CD4-positive, alpha-beta T cell treated with Interleukin-4 for 1 hour (primary cell): Measurements from ENCODE around the gene SPRED1.
"Not testable (repeated sequence)": the region's sequence is repeated elsewhere in the genome, so short reads cannot be mapped to it uniquely, and the experiment has no call there.

Experiments used
- DNase-seq, 2 donors: peaks; one replicate each; pipeline ENCODE4 v3.0.0-alpha.2; 2020 to 2022

Gene SPRED1

DNA sequence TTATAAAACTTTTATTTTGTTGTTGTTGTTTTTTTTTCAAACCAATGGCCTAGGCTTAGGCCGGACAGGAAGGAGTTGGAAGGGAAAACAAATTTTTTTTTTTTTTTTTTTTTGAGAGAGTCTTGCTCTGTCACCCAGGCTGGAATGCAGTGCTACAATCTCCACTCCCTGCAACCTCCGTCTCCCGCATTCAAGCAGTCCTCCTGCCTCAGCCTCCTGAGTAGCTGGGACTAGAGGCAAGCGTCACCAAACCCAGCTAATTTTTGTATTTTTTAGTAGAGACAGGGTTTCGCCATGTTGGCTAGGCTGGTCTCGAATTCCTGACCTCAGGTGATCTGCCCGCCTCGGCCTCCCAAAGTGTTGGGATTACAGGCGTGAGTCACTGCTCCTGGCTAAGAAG is 15.6 kb upstream of the SPRED1 start:
- DNase-seq, result not testable (repeated sequence)

DNA sequence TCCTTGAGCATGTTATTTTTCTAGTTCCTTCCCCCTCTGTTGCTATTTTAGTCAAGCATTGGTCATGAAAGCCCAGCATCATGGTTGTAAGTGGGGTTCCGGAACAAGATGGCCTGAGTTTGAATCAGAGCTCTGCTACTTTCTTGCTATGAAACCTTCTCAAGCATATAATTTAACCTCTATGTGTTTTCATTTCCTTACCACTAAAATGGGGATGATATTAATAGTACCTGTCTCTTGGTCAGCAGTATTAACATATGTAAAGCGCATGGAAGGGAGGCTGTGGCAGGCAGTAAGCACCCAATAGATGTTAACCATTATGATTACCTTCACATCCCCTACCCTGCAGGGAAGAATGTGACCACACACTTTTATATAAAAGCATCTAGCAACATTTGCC is 14.3 kb upstream of the SPRED1 start:
- DNase-seq, result no peak

DNA sequence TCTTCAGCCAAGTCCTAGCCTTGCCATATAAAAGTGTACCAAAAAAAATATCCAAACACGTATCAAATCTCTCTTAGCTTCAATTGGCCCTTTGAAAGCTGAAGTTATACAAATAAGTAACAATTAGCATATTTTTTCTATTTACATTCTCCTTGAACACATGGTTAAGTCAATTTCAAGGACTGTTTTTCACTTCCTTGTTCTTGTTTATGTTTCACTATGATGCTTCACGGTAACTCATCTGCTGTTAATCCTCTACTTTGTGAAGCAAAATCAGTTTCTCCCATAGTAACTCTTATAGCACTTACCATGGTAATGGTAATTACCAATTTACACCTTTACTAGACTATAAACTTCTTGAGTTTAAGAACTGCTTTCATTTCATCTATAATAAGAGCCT is 10.6 kb upstream of the SPRED1 start:
- DNase-seq, result no peak

DNA sequence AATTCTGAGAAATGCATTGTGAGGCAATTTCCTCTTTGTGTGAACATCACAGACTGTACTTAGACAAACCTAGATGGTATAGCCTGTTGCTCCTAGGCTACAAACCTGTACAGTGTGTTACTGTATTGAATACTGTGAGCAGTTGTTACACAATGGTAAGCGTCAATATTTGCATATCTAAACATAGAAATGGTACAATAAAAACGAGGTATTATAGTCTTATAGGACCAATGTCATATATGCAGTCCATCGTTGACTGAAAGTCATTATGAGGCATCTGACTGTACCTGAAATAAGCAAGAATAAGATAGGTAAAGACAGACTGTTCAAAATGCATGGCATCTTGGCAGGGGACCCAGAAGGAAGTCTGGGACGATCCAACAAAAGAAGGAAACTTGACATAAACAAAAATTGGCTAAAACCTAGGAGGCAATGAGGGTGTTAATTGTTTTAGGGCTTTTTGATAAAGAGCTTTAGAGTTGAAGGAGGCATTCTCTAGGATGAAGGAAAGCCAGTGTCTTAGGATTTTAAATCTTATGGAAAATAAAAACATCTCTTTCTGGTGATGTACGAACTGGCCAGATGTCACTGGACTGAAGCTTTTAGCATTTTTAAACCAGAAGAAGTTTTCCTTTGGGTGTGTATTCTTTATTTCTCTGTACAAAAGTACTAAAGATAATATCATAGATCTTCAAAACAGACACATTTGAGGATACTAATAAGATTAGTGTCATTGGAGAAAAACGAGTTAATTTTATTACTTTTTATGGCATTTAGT is 9.2 kb upstream of the SPRED1 start:
- DNase-seq, result no peak

DNA sequence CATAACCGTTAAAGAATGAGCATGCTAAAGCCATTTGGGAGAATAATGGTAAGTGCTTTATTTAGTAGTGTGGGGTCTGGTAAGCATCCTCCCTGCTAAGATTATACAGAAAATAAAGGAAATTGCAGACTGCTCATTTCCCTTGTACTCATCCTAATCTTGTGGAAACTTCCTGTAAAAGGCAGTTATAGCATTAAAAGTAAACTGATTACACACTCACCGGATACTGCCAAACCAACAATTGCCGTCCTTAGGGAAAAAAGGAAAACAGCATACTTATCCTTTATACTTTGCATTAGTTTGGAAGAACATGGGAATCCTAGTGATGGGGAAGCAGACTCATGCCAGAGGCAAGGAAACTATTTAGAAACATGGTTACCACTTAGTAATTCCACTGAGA is 5.3 kb upstream of the SPRED1 start:
- DNase-seq, result no peak

DNA sequence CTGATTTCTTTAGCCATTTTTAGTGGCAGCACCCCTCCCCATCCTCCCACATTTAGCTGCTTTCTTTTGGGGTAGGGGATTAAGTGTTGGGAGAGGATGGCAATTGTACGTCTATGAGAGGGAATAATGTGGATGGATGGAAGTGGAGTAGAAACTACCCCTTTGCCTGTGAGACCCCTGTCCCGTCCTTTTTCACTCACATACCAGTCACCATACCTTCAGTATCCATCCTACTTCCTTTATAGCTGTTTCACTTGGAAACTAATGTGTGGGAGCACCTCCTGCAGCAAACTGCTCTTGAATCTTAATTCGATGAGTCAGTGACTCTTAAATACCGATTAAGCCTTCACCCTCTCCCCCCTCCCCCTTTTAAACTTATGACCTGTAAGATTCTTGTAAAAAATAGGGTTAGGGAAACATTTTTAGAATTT is 730 bp downstream of the SPRED1 start:
- DNase-seq, result no peak

DNA sequence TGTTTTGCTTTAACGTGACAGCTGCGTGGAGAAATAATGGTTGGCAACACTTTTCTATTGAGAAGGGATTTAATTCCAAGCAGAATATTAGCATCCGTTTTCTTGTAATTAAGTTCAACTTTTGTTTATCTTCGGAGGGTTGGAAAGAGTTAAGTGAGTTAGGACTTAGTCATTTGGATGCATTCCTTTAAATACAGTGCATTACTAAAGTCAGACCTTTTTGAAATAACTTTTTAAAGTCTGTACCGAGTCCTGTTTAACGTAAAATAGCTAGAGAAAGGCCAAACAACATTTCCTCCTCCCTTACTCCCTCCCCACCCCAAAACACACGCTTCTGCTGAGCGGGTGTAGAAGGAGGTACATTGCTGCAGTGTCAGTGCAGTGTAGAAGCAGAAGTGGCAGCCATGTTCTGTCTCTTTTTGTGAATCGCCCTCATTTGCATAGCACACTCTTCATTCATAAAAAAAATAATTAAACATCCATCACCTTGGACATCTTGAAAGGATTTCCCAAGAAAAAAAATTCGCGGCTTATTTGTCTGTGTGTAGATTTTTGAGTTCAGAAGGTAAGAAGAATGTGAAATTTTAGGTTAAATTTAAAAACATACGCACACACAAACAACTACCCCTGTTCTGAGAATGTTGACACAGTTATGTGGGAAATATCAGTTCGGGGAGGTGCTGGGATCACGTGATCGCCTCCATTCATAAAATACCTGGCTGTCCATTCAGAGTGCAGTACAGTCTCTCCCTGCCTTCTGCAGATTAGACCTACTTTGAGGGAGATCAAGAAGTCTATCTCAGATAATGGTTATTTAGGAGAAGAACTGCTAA is 1.6 kb downstream of the SPRED1 start:
- peak; percentile 47 to 54 for DNase-seq

DNA sequence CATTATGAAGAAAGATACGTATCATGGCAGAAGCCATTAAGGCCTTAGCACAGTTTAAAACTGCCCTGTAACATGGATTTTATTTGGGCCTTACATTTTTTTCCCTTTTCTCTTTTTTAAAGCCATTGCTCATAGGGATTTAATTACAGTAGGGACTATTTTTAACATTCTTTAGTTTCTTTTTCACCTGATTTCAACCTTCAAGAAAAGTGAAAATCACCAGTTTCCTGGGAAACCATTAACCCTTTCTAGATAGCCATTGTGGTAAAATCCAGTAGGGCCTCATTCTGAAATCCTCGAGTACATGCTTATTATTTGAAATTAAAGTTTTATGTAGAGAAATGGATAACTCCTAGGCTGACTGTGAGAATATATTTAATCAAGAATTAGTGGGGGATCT is 3.1 kb downstream of the SPRED1 start:
- no peak for DNase-seq

DNA sequence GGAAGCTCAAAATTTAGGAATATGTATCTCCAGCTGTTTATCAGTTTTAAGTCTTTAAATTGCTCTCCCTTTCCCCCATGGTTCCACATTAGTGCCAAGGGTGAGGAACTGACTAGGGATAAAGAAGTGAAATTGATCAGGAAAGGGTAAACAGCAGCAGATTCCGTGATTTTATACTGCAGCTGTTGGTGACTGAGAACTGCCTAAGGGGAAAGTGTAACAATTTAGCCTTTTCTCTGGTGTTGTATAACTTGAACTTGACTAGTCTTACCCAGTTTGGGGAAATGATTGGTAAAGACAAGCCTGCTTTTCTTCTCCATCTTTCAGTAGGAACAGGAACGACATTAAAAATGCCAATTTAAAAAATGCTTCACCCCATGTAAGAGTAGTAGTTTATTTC is 5.0 kb downstream of the SPRED1 start:
- DNase-seq, result no peak

DNA sequence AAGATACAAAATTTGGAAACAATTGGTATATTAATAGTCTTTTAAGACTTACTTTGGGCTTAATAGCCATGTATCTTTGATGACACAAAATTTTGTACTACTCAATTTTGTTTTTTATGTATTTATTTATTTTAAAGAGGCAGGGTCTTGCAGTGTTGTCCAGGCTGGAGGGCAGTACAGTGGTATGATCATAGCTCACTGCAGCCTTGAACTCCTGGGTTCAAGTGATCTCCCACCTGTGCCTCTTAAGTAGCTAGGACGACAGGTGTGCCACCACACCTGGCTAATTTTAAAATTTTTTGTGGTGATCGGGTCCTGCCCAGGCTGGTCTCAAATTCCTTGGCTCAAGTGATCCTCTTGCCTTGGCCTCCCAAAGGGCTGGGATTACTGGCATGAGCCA is 6.5 kb downstream of the SPRED1 start:
- no peak for DNase-seq

DNA sequence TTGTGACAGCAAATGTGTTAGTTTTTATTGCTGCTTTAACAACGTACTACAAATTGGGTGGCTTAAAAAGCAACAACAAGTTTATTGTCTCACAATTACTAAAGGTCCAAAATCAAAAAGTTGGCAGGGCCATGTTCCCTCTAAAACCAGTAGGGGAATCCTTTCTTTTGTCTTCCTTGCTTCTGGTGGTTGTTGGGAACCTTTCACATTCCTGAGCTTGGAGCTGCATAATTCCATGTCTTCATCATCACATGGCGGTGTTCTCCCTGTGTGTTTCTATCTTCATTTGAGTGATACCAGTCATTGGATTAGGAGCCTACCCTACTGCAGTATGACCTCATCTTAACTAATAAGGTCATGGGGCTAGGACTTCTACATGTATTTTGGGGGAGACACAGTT is 7.4 kb downstream of the SPRED1 start:
- no peak for DNase-seq

DNA sequence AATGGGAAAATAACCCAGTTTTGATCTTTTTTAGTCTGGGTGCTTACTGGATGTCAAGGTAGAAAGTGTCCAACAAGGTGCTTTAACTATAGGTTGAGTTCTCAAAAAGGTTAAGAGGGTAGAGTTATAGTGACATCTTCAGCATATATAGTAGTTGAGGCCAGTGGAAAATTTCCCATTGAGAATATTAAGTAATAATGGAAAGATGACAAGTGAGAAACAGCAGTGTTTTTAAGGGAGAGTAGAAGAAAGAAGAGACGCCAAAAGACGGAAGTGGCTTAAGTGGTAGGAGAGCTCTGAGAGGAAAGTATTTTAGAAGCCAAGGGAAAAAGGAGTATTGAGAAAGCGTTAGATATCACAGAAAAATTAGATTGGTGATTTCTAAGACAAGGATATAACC is 10.6 kb downstream of the SPRED1 start:
- DNase-seq, result no peak

DNA sequence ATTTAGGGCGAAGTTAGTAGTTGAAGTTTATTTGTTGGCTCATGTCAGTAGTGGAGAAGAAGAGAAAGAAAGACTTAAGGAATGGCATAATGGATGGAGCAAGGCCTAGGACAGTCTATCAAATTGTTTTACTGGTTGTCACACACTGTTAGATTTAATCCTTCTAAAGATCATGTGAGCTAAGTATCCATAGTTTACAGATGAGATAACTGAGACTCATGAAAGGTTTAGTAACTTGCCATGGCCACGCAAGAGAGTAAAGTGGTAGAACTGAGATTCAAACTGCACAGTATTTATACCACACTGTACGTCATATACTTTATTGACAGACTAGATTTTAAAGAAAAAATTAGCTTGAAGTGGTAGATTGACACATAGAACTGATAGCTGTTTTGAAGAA is 11.4 kb downstream of the SPRED1 start:
- DNase-seq, result no peak

DNA sequence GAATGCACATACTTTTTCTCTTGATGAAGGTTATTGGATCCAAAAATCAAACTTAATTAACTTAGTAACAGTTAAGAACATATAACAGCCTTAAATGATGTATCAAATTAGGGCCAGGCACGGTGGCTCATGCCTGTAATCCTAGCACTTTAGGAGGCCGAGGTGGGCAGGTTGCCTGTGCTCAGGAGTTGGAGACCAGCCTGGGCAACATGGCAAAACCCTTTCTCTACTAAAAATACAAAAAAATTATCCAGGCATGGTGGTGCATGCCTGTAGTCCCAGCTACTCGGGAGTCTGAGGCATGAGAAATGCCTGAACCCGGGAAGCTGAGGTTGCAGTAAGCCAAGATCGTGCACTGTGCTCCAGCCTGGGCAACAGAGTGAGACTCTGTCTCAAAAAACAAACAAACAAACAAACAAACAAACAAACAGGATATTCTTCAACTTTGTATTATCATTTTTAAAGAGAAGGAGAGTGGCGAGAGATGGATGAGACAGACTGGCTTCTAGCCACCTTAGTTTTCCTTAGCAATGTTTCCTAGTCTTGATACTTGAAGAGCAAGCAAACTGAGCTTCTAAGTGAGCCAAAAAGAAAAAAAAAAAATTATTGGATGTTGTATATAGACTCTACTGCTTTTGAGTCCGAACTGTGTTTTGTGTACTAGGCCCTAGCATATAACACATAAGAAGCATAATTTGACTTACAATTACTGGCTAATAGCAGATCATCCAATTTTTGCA is 13.8 kb downstream of the SPRED1 start:
- DNase-seq, result no peak

DNA sequence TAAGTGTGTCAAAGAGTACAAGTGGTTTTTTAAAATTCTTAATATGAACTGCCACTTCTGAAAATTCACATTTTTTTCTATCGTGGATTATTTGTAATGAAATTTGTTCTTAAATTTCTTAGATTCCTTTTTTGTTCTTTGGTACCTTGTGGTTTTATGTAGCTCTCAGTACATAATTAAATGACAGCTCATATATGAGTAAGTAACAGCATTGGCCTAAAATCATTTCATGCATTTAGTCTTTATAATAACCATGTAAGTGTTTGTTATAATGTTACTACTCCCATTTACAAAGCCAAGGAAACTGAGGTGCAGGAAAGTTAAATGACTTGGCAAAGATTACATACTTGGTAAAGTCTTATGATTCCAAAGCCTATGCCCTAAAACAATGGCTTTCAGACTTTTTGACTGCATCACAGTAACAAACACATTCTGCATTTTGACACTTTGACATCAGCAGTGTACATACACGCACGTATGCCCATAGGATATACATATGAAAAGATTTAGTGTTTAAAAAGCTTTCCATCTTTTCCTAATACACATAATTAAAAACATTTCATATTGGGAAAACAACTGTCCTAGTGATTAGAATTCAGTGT is 14.9 kb downstream of the SPRED1 start:
- no peak for DNase-seq

DNA sequence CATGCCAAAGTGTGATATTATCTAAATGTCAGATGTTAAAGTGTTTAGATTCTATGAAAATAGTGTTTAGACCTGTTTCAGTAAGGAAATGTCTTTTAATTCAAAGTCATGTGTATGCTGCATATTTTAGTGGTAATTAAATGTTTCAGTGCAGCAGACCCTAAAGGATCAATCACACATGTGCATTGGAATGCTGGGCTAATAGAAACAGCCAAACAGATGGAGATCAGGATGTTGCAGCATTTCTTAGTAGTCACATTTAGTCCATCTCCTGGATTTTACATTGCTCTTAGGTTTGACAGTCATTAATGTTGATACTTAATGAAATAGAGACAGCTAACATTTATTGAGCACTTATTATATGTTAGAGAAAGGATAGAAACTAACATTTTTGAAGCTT is 18.5 kb downstream of the SPRED1 start:
- DNase-seq, result no peak

DNA sequence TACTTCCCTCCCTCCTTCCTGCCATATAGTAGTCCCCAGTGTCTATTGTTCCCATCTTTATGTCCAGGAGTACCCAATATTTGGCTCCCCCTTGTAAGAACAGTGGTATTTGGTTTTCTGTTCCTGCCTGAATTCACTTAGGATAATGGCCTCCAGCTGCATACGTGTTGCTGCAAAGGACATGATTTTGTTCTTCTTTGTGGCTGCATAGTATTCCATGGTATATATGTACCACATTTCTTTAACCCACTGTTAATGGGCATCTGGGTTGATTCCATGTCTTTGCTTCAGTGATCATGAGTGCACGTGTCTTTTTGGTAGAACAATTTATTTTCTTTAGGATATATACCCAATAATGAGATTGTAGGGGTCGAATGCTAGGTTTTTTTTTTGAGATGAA is 19.3 kb downstream of the SPRED1 start:
- DNase-seq, result no peak

DNA sequence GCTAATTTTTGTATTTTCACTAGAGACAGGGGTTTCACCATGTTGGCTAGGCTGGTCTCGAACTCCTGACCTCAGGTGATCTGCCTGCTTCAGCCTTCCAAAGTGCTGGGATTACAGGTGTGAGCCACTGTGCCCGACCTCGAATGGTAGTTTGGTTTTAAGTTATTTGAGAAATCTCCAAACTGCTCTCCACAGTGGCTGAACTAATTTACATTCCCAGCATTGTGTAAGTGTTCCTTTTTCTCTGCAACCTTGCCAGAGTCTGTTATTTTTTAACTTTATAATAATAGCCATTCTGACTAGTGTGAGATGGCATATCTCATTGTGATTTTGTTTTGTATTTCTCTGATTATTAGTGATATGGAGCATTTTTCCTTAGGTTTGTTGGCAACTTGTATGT is 19.8 kb downstream of the SPRED1 start:
- not testable (repeated sequence) for DNase-seq

DNA sequence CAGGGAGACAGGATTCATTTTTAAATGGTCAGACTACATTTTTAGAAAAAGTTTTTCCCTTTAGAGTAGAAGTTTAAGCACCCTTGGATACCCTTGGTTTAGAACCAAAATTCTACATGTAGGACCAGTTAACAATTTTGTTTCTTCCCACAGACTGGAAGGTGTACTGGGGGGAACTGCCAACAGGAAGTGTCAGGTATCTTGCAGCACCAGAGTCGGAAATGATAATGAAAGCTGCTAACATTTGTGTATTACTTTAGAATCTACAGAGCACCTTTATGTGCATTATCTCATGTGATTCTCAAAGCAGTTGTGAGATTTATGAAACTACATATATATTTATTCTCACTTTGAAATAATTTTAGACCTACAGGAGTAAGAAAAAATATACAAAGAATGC is 21.5 kb downstream of the SPRED1 start:
- no peak for DNase-seq

DNA sequence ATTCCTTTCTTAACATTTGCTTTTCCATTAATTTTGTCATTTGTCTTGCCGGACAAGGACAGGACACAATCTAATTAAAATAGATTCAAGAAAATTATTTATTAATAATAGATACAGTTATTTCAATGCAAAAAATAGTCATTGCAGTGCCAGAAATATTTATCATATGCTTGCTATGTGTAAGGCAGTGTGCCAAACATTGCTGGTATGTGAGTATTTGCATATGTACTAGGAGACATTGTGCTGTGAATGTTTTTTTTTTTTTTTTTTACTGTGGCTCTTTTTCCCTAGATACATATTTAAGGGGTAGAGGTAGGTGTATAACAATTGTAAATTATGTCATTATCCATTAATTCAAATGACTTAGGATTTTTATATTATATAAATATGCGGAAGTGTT is 23.3 kb downstream of the SPRED1 start:
- DNase-seq, result no peak

DNA sequence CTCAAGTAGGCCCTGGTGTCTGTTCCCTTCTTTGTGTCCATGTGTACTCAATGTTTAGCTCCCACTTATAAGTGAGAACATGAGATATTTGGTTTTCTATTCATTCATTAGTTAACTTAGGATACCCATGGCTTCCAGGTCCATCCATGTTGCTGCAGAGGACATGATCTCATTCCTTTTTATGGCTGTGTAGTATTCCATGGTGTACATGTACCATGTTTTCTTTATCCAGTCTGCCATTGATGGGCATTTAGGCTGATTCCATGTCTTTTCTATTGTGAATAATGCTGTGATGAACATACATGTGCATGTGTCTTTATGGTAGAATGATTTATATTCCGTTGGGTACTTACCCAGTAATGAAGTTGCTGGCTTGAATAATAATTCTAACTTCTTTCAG is 24.6 kb downstream of the SPRED1 start:
- not testable (repeated sequence) for DNase-seq

DNA sequence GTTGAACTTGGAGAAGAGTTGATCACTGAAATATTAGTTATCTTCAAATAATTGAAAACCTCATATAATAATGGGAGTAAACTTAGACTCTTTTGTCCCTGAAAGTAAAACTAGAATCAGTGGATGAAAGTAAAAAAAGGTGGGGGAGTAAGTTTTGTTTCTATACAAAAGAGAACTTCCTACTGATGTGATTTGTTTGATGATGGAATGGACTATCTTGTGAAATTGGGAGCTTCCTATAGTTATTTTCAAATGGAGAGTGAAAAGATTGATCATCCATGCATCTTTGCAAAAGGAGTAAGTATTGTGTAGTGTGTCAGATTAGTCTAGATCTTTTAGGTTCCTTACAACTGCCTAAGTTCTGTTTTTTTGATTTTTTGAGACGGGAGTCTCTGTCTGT is 28.4 kb downstream of the SPRED1 start:
- DNase-seq, result no peak

DNA sequence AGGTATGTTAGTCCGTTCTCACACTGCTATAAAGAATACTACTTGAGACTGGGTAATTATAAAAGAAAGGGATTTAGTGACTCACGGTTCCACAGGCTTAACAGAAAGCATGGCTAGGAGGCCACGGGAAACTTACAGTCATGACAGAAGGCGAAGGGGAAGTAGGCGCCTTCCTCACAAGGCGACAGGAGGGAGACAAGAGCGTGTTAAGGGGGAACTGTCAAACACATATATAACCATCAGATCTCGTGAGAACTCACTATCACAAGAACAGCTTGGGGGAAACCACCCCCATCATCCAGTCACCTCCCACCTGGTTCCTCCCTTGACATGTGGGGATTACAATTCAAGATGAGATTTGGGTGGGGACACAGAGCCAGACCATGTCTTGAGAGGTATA is 30.4 kb downstream of the SPRED1 start:
- DNase-seq, result no peak
